Neural cell (in vitro differentiated cells): ENCODE results near the gene CDK4.

Experiments
- CTCF ChIP-seq: fragments of 450-650 bp; IDR thresholded peaks from 2 replicates; pipeline ENCODE4 v1.5.1; 2014; ENCODE audit warnings: antibody characterized with exemption, mild to moderate bottlenecking, moderate library complexity; ENCODE audit not compliant: poor library complexity, severe bottlenecking
- EZH2 ChIP-seq: fragments of 200-600, 300-800 bp; shearing (Covaris generic), sonication (generic); IDR thresholded peaks from 2 replicates; pipeline ENCODE4 v1.6.1; 2014; ENCODE audit warnings: antibody characterized with exemption, low read length, borderline replicate concordance, mild to moderate bottlenecking; ENCODE audit not compliant: insufficient read depth, poor library complexity, severe bottlenecking
- MXI1 ChIP-seq: fragments of 450-650 bp; conservative IDR thresholded peaks from 2 replicates; pipeline ENCODE4 v1.6.1; 2014; ENCODE audit warnings: antibody characterized with exemption, mild to moderate bottlenecking; ENCODE audit not compliant: poor library complexity, severe bottlenecking
- POLR2AphosphoS5 ChIP-seq: IDR thresholded peaks from 2 replicates; pipeline ENCODE4 v1.6.1; 2012
- RAD21 ChIP-seq: fragments of 450-650 bp; conservative IDR thresholded peaks from 2 replicates; pipeline ENCODE4 v1.6.1; 2014; ENCODE audit warnings: antibody characterized with exemption, mild to moderate bottlenecking, moderate library complexity
- REST ChIP-seq: IDR thresholded peaks from 2 replicates; pipeline ENCODE4 v1.6.1; 2012; ENCODE audit warnings: borderline replicate concordance
- TAF1 ChIP-seq: IDR thresholded peaks from 2 replicates; pipeline ENCODE4 v1.6.1; 2012; ENCODE audit warnings: low read depth

- no peak for TF ChIP-seq CTCF
- TF ChIP-seq TAF1, result no peak
- no peak for TF ChIP-seq POLR2AphosphoS5
- TF ChIP-seq MXI1, result no peak
- no peak for TF ChIP-seq REST
- TF ChIP-seq RAD21, result no peak
- no peak for TF ChIP-seq EZH2
Measured at GRCh38 chr12:57771236-57771872, 19.2 kb upstream of the CDK4 start.
